HEK293T (cell line): ENCODE results near the gene PIK3R5.

Experiments used
- CTCF ChIA-PET: fragments of 350-600 bp; formaldehyde crosslinking; extraction: SDS; loops from one replicate; lab custom pipeline; 2021; ENCODE audit warnings: antibody characterized with exemption, inconsistent platforms; lab: Yijun Ruan, JAX
- POLR2A ChIA-PET: fragments of 350-600 bp; formaldehyde crosslinking; extraction: SDS; loops from one replicate; lab custom pipeline; 2020; ENCODE audit warnings: antibody characterized with exemption, inconsistent platforms; lab: Yijun Ruan, JAX
- DNase-seq: peaks from one replicate; pipeline ENCODE4 v3.0.0; 2012; ENCODE audit warnings: mixed read lengths; ENCODE audit errors: extremely low spot score
- ARNT ChIP-seq: fragments of 450-650 bp; IDR thresholded peaks from 2 replicates; pipeline ENCODE4 v1.6.1; 2017; ENCODE audit warnings: mild to moderate bottlenecking
- BHLHE40 ChIP-seq: fragments of 450-650 bp; IDR thresholded peaks from 2 replicates; pipeline ENCODE4 v1.6.1; 2016; ENCODE audit warnings: mild to moderate bottlenecking, moderate library complexity, borderline replicate concordance
- CTBP1 ChIP-seq: fragments of 450-650 bp; IDR thresholded peaks from 2 replicates; pipeline ENCODE4 v1.6.1; 2016; ENCODE audit warnings: borderline replicate concordance
- ELF4 ChIP-seq: fragments of 450-650 bp; IDR thresholded peaks from 2 replicates; pipeline ENCODE4 v1.6.1; 2017; ENCODE audit warnings: antibody characterized with exemption
- FOXA1 ChIP-seq: fragments of 450-650 bp; IDR thresholded peaks from 2 replicates; pipeline ENCODE4 v1.6.1; 2016; ENCODE audit warnings: mild to moderate bottlenecking
- FOXK2 ChIP-seq: fragments of 450-650 bp; IDR thresholded peaks from 2 replicates; pipeline ENCODE4 v1.6.1; 2016; ENCODE audit warnings: mild to moderate bottlenecking
- FOXM1 ChIP-seq: fragments of 450-650 bp; IDR thresholded peaks from 2 replicates; pipeline ENCODE4 v1.6.1; 2017; ENCODE audit warnings: mild to moderate bottlenecking, borderline replicate concordance
- HDGF ChIP-seq: fragments of 450-650 bp; IDR thresholded peaks from 2 replicates; pipeline ENCODE4 v1.6.1; 2017; ENCODE audit warnings: antibody characterized with exemption, borderline replicate concordance
- L3MBTL2 ChIP-seq: fragments of 450-650 bp; conservative IDR thresholded peaks from 2 replicates; pipeline ENCODE4 v1.6.1; 2016; ENCODE audit warnings: mild to moderate bottlenecking
- LEF1 ChIP-seq: fragments of 450-650 bp; IDR thresholded peaks from 2 replicates; pipeline ENCODE4 v1.6.1; 2017; ENCODE audit warnings: mild to moderate bottlenecking, borderline replicate concordance
- NFRKB ChIP-seq: fragments of 450-650 bp; IDR thresholded peaks from 2 replicates; pipeline ENCODE4 v1.6.1; 2016; ENCODE audit warnings: mild to moderate bottlenecking, moderate library complexity
- PKNOX1 ChIP-seq: fragments of 450-650 bp; IDR thresholded peaks from 2 replicates; pipeline ENCODE4 v1.6.1; 2016
- SP1 ChIP-seq: fragments of 450-650 bp; IDR thresholded peaks from 2 replicates; pipeline ENCODE4 v1.6.1; 2017
- SUZ12 ChIP-seq: fragments of 450-650 bp; IDR thresholded peaks from 2 replicates; pipeline ENCODE4 v1.6.1; 2016; ENCODE audit warnings: mild to moderate bottlenecking
- TARDBP ChIP-seq: fragments of 450-650 bp; IDR thresholded peaks from 2 replicates; pipeline ENCODE4 v1.6.1; 2016
- ZNF384 ChIP-seq: fragments of 450-650 bp; IDR thresholded peaks from 2 replicates; pipeline ENCODE4 v1.6.1; 2016

Gene PIK3R5

GRCh38 chr17:8976638-8977037 lies 11.1 kb upstream of the PIK3R5 start:
- no peak for DNase-seq
- ChIA-PET CTCF (no interaction called here), POLR2A (no interaction called here)
- TF ChIP-seq ELF4 (no peak), CTBP1 (no peak), TARDBP (no peak), ARNT (no peak), LEF1 (no peak), FOXA1 (no peak), SP1 (no peak), ZNF384 (no peak), PKNOX1 (no peak), SUZ12 (no peak), L3MBTL2 (no peak), HDGF (no peak), NFRKB (no peak), FOXM1 (no peak), BHLHE40 (no peak), FOXK2 (no peak)

GRCh38 chr17:8975091-8975725 lies 9.7 kb upstream of the PIK3R5 start:
- no peak for DNase-seq
- TF ChIP-seq NFRKB = no peak
- TF ChIP-seq CTBP1 = no peak
- no peak for TF ChIP-seq L3MBTL2
- TF ChIP-seq ELF4 = no peak
- POLR2A ChIA-PET = no interaction called here

GRCh38 chr17:8969901-8970300 lies 4.4 kb upstream of the PIK3R5 start:
- no peak for TF ChIP-seq BHLHE40
- no peak for TF ChIP-seq TARDBP
- no peak for DNase-seq
- ChIA-PET CTCF (no interaction called here), POLR2A (no interaction called here)

More at GRCh38 chr17:8975091-8975725, 9.7 kb upstream of the PIK3R5 start:
- CTCF ChIA-PET = no interaction called here

- TF ChIP-seq CTBP1 = no peak
- no peak for TF ChIP-seq FOXM1
- TF ChIP-seq SP1 = no peak
- TF ChIP-seq ZNF384 = no peak
- ChIA-PET POLR2A (no interaction called here), CTCF (no interaction called here)
- DNase-seq = no peak
Measured at GRCh38 chr17:8968503-8968902, 3.0 kb upstream of the PIK3R5 start.

GRCh38 chr17:8967861-8968260 lies 2.4 kb upstream of the PIK3R5 start:
- TF ChIP-seq HDGF = no peak
- TF ChIP-seq CTBP1 = no peak
- no peak for TF ChIP-seq PKNOX1
- TF ChIP-seq FOXK2 = no peak
- no peak for TF ChIP-seq ELF4
- no peak for TF ChIP-seq FOXA1
- no peak for TF ChIP-seq BHLHE40
- TF ChIP-seq TARDBP = no peak
- CTCF ChIA-PET = no interaction called here
- POLR2A ChIA-PET = no interaction called here
- DNase-seq = no peak

- POLR2A ChIA-PET = no interaction called here
- CTCF ChIA-PET = no interaction called here
- DNase-seq = no peak
- no peak for TF ChIP-seq BHLHE40
- no peak for TF ChIP-seq ARNT
- no peak for TF ChIP-seq FOXK2
- TF ChIP-seq SUZ12 = no peak
- TF ChIP-seq PKNOX1 = no peak
- no peak for TF ChIP-seq FOXA1
- no peak for TF ChIP-seq HDGF
- TF ChIP-seq CTBP1 = no peak
- TF ChIP-seq L3MBTL2 = no peak
- no peak for TF ChIP-seq ELF4
- TF ChIP-seq LEF1 = no peak
- no peak for TF ChIP-seq NFRKB
- no peak for TF ChIP-seq SP1
Measured at GRCh38 chr17:8966926-8967325, 1.4 kb upstream of the PIK3R5 start.

GRCh38 chr17:8964801-8965393 lies 610 bp downstream of the PIK3R5 start:
- no peak for DNase-seq
- ChIA-PET CTCF (no interaction called here), POLR2A (no interaction called here)
- no peak for TF ChIP-seq SUZ12
- no peak for TF ChIP-seq NFRKB
- no peak for TF ChIP-seq FOXK2
- TF ChIP-seq FOXA1 = no peak
- TF ChIP-seq BHLHE40 = no peak
- TF ChIP-seq FOXM1 = no peak
- no peak for TF ChIP-seq L3MBTL2
- no peak for TF ChIP-seq ELF4
- no peak for TF ChIP-seq HDGF
- TF ChIP-seq ARNT = no peak
- no peak for TF ChIP-seq PKNOX1
- TF ChIP-seq ZNF384 = no peak
- no peak for TF ChIP-seq TARDBP
